Activated CD4-positive, alpha-beta T cell treated with anti-CD3 and anti-CD28 coated beads, Interleukin-2, amount 50 U/mL, for 4 hours (primary cell): ENCODE measurements around the gene MYO7A.
A peak's percentile ranks its signal among the peaks of the same experiment; 100 is the strongest.

ENCODE experiments used
- DNase-seq, 2 experiments: peaks; one replicate each; pipeline ENCODE4 v3.0.0-alpha.2; 2020

Gene MYO7A

GRCh38 chr11:77147668-77148321, 19.7 kb downstream of the MYO7A start:
- DNase-seq = no peak

GRCh38 chr11:77148963-77149715, 21.1 kb downstream of the MYO7A start:
- no peak for DNase-seq

- DNase-seq = no peak
Observed at GRCh38 chr11:77149716-77150392, 21.8 kb downstream of the MYO7A start.

GRCh38 chr11:77150836-77151235, 22.8 kb downstream of the MYO7A start:
- DNase-seq = no peak

- DNase-seq = peak; percentile 21 to 22
Observed at GRCh38 chr11:77151804-77152509, 23.9 kb downstream of the MYO7A start.

- DNase-seq = no peak
Observed at GRCh38 chr11:77152846-77153245, 24.8 kb downstream of the MYO7A start.

- DNase-seq = no peak
Observed at GRCh38 chr11:77153276-77154185, 25.5 kb downstream of the MYO7A start.

- no peak for DNase-seq
Observed at GRCh38 chr11:77154381-77155081, 26.5 kb downstream of the MYO7A start.

GRCh38 chr11:77155082-77155475, 27.0 kb downstream of the MYO7A start:
- no peak for DNase-seq

GRCh38 chr11:77155556-77156130, 27.6 kb downstream of the MYO7A start:
- DNase-seq = no peak

GRCh38 chr11:77156396-77157195, 28.6 kb downstream of the MYO7A start:
- no peak for DNase-seq

- DNase-seq = no peak
Observed at GRCh38 chr11:77158041-77158695, 30.1 kb downstream of the MYO7A start.

GRCh38 chr11:77159219-77159936, 31.3 kb downstream of the MYO7A start:
- no peak for DNase-seq

- DNase-seq = no peak
Observed at GRCh38 chr11:77159937-77160495, 32.0 kb downstream of the MYO7A start.

GRCh38 chr11:77163271-77163670, 35.2 kb downstream of the MYO7A start:
- DNase-seq = no peak

GRCh38 chr11:77165066-77165465, 37.0 kb downstream of the MYO7A start:
- DNase-seq = no peak

GRCh38 chr11:77166021-77166420, 38.0 kb downstream of the MYO7A start:
- DNase-seq = no peak

- DNase-seq = no peak
Observed at GRCh38 chr11:77167111-77167626, 39.1 kb downstream of the MYO7A start.
